HepG2 (cell line): Measurements from ENCODE around the gene CCDC116. TPM values are rescaled to one million over a fixed set of nuclear protein-coding genes. Genes with fewer than 3 reads are reported as not detected.
A peak's percentile ranks its signal among the peaks of the same experiment; 100 is the strongest.

Experiments
- CREB1 ChIP-seq, 2 experiments: fragments of 450-650 bp in 1 of 2; IDR thresholded peaks; 2 replicates each; pipeline ENCODE4 v1.6.1; 2016 to 2017; ENCODE audit warnings: control low read depth in 1 of 2, mild to moderate bottlenecking in 1 of 2, missing compliant biosample characterization in 1 of 2, missing genetic modification characterization in 1 of 2
- HINFP ChIP-seq: sonication (generic); formaldehyde crosslinking; IDR thresholded peaks from 2 replicates; pipeline ENCODE4 v1.4.0; 2020; ENCODE audit warnings: low read depth, mild to moderate bottlenecking, missing genetic modification reagents
- KLF16 ChIP-seq, 2 experiments: sonication (generic) in 1 of 2; formaldehyde crosslinking in 1 of 2; IDR thresholded peaks; 2 replicates each; pipeline versions ENCODE4 v1.6.1 to v1.8.0; 2016 to 2023; ENCODE audit warnings: missing genetic modification reagents in 2 of 2, missing compliant biosample characterization in 1 of 2
- NR2C2 ChIP-seq: sonication (generic); formaldehyde crosslinking; IDR thresholded peaks from 2 replicates; pipeline ENCODE4 v1.4.0; 2020; ENCODE audit warnings: missing genetic modification reagents, mild to moderate bottlenecking, moderate library complexity, borderline replicate concordance
- PATZ1 ChIP-seq: sonication (generic); formaldehyde crosslinking; IDR thresholded peaks from 2 replicates; pipeline ENCODE4 v1.4.0; 2020; ENCODE audit warnings: missing genetic modification reagents
- RXRA ChIP-seq: sonication (generic); formaldehyde crosslinking; IDR thresholded peaks from 2 replicates; pipeline ENCODE4 v1.5.1; 2020; ENCODE audit warnings: missing genetic modification reagents
- SPEN ChIP-seq: sonication (generic); formaldehyde crosslinking; IDR thresholded peaks from 2 replicates; pipeline ENCODE4 v1.5.1; 2020; ENCODE audit warnings: low read depth, mild to moderate bottlenecking, missing genetic modification reagents
- TIGD3 ChIP-seq: sonication (generic); formaldehyde crosslinking; IDR thresholded peaks from 2 replicates; pipeline ENCODE4 v1.5.1; 2020; ENCODE audit warnings: mild to moderate bottlenecking, missing genetic modification reagents, borderline replicate concordance
- WIZ ChIP-seq: sonication (generic); formaldehyde crosslinking; IDR thresholded peaks from 2 replicates; pipeline ENCODE4 v1.5.1; 2020; ENCODE audit warnings: mild to moderate bottlenecking, missing genetic modification reagents
- ZBTB8A ChIP-seq: sonication (generic); formaldehyde crosslinking; IDR thresholded peaks from 2 replicates; pipeline ENCODE4 v1.4.0; 2020; ENCODE audit warnings: mild to moderate bottlenecking, low read depth, missing genetic modification reagents, borderline replicate concordance
- ZNF235 ChIP-seq: sonication (generic); formaldehyde crosslinking; IDR thresholded peaks from 2 replicates; pipeline ENCODE4 v1.8.1; 2023; ENCODE audit warnings: mild to moderate bottlenecking, missing genetic modification reagents, borderline replicate concordance
- polyA plus RNA-seq, 8 experiments: library from polyadenylated mRNA; depleted of rRNA in 3 of 8; stranded (reverse) in 7 of 8; unstranded in 1 of 8; fragments of >200 nt; fragmentation: Illumina TruSeq in 4 of 8; extraction: Trizol in 4 of 8; gene quantifications; 2 replicates each; pipeline versions ENCODE4 v1.2.1 to v1.2.3, GENCODE V29; 2011 to 2016; ENCODE audit warnings: low read depth in 4 of 8, missing spikeins in 1 of 8, mixed read lengths in 1 of 8; ENCODE audit not compliant: insufficient read depth in 1 of 8
- total RNA-seq, 5 experiments: library from RNA; depleted of rRNA; stranded (reverse); fragments of >200 nt; fragmentation: Illumina TruSeq; extraction: Trizol; gene quantifications; 2 replicates each; pipeline ENCODE4 v1.2.3, GENCODE V29; 2016; ENCODE audit warnings: low read depth in 1 of 5

Gene CCDC116
- total and polyA plus RNA-seq, 2 of the 13 experiments (the other 11 are each of a cell fraction or from before 2014, with no cell fraction given), result 0.15 to 0.33 TPM

DNA sequence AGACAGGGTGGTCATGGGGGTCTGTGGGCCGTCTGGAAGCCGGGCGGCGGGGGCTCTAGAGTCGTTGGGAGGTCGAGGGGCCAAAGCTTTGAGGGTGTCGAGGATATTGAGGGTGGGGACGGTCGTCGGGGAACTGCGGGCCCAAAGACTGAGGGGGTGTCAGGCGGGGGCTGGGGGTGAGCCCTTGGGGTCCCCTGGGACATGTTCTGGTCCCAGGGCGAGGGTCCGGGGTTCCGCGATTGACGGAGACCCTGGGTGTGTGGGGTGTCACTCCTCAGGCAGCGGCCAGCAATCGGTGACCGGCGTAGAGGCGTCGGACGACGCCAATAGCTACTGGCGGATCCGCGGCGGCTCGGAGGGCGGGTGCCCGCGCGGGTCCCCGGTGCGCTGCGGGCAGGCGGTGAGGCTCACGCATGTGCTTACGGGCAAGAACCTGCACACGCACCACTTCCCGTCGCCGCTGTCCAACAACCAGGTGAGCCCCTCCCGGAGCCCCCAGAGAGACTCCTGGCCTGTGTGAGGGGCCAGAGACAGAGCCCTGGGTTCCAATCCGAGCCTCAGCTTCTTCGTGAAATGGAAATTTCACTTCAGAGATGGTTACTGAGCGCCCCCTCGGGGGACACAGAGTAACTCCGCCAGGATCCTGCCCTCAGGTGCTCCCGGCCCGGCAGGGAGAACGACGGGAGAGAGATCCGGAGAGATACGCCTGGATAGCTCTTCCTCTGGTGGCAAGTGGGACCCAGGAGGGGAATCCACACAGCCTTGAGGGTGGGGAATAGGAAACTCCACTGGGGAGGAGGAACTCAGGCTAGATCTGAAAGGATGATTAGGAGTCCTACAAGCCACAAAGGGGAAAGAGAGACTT is 10.3 kb downstream of the CCDC116 start (continued):
- TF ChIP-seq WIZ (CRISPR knock-in tag) (no peak), CREB1 (IDR thresholded peaks at IDR 0.05) (no peak), CREB1 (CRISPR knock-in tag; IDR thresholded peaks at IDR 0.05) (no peak), ZBTB8A (no peak), ZNF235 (CRISPR knock-in tag) (0 out of 2 replicates have a peak, but pooled peaks have one; percentile 15), NR2C2 (CRISPR knock-in tag) (no peak), HINFP (no peak), KLF16 (CRISPR knock-in tag; IDR thresholded peaks at IDR 0.05) (peak in 1 of 2 experiments; percentile 40; a peak in 1 of 4 replicates), PATZ1 (peak; percentile 31), TIGD3 (CRISPR knock-in tag) (0 out of 2 replicates have a peak, but pooled peaks have one; percentile 50), SPEN (CRISPR knock-in tag) (no peak), RXRA (CRISPR knock-in tag) (peak; percentile 85)
